ENCODE data around the gene PPFIA1.
"Not testable (repeated sequence)": the region's sequence is repeated elsewhere in the genome, so short reads cannot be mapped to it uniquely, and the experiment has no call there.

PPFIA1 gene

DNA sequence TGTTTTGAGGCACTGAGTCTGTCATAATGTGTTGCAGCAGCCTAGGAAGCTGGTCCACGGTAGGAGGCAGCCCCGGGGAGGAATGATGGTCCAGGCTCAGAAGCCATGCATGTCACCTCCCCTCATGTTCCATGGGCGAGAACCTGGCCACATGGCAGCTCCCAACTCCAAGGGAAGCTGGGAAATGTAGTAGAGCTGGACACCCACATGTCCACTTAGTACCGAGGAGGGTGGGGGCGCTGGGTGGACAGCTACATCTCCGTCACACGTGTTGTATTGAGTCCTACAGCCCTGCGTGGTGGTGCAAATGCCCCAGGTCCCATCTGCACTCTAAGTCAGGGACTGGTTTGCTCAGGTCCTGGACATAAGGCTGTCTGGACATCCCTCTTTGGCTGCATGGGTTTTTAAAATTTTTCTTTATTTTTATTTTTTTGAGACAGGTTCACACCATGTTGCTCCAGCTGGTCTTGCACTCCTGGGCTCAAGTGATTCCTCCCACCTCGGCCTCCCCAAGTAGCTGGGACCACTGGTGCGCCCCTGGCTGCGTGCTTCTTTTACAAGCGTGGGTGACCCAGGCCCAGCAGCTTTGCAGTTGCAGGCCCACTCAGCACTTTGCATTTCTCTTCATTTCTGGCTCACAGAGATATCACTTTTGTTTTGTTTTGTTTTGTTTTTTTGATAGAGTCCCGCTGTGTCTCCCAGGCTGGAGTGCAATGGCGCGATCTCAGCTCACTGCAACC lies 123.9 kb downstream of the PPFIA1 start:
- no peak for DNase-seq (ENCODE audit: low read depth)

DNA sequence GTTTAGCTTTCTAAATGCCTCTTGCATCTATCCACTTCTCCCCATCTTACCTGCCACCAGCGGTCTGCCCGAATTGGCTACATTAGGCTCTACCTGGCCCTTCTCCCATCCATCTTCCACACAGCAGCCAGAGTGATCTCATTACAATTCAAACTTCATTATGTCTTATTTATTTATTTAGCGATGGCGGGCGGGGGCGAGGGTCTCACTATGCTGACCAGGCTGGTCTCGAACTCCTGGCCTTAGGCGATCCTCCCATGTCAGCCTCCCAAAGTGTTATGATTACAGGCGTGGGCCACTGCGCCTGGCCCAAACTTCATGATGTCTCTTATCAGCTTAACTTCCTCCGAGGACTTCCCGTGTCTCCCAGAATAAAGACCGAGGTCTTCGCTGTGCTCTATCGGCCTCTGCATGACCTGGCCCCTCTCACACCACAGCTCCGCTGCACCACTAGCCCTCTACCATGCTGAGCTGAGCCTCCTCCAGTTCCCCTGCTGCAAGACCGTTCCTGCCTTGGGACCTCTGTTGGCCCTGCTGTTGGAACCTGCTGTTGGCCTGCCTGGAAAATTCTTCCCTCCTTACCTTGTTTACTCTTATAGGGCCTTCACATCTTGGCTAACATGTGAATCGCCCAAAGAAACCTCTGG lies 127.0 kb downstream of the PPFIA1 start:
- DNase-seq (ENCODE audit: low read depth) = no peak

DNA sequence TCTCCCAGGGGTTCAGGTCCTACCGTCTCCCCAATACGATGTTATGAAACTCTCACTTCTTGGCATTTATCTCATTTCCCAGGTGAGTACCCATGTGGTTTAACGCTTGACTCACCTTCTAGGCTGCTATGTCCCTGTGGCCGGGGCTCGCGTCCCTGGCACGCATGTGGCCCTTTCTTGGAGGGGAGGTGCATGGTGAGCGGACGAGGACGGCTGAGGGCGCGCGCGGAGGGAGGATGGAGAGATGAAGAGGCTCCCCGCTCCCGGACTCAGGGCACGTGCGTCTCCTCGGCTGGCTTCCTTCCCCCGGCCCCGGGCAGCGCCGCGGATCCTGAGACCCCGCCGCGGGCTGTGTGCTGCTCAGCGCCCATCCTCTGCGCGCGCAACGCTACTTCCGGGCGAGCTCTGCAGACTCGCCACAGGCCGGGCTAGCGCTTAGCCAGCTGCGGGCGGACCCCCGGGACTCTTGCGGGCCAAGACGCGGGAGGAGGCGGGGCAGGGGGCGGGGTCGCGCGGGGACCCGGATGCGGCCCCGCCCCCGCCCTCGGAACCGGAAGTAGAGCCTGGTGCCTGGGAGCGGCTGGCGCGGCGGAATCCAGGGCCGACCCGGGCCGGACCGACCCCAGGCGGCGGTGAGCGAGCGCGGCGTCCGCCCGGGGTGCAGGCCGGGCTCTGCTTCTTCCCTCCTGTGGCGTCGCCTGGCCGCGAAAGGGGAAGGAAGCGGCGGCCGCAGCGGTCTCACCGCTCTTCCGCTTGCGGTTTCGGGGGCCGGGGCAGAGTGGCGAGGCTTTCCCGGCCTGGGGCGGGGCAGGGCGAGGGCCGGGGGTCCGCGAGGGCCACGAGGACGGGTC lies 127.7 kb downstream of the PPFIA1 start, which contains the start of gene CTTN:
CTTN (plus strand) TSS at position 547 of the 851 bp plus-strand sequence. CDS start 8,769 bp downstream, outside the sequence.
- peak; percentile 41 for DNase-seq (ENCODE audit: low read depth)

DNA sequence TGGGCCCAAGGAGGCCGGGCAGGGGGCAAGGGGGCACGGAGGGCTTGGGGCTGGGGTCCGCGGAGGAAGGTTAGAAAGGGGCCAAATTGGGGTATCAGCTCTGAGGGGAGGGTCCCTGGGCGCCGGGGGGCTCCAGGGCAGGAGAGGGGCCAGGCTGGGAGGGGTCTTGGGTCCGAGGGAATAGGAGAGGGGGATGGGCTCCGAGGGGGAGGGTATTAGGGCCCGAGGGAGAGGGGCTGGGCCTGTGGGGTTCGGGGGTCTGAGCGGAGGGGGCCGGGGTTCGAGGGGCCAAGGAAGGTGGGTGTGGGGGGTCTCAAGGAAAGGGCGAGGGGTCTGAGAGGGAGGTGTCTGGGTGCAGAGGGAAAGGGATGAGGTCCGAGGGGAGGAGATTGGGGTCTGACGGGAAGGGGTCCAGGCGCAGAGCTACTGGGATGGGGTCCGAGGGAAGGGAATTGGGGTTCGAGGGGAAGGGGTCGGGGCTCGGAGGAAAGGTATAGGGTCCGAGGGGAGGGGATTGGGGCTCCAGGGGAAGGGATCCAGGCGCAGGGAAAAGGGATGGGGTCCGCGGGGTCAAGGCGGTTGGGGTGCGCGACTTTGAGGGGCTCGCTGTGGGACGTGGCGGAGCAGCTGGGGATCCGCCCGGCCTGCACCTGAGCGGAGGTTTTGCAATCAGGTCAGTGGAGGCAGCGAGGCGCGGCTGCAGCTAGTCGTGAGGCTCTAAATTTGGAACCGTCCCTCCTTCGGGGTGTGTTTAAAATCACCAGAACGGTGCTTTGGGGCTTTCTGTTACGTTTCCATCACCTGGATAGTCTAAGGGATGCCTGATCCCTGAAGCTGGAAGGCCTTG lies 128.6 kb downstream of the PPFIA1 start:
- DNase-seq (ENCODE audit: low read depth) = no peak

DNA sequence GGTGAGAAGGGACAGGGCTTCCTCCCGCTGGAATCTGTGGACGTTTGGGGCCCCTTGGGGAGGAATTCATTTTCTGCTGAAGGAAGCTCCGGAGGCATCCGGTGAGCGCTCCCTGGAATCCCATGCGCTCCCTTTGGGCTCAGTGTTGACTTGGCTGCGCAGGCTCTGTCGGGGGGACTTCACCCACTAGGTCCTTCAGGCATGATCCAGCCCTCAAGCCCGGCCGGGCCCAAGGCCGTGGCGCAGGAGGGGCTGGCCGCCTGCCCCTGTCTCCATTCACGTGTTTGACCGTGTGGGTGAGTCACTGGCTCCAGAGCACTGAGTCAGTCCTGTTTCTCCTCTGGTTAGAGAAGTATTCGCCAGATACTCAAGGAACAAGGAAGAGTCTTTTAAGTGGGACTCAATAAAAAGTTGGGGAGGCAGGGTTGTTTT lies 129.2 kb downstream of the PPFIA1 start:
- DNase-seq (ENCODE audit: low read depth) = peak; percentile 90

DNA sequence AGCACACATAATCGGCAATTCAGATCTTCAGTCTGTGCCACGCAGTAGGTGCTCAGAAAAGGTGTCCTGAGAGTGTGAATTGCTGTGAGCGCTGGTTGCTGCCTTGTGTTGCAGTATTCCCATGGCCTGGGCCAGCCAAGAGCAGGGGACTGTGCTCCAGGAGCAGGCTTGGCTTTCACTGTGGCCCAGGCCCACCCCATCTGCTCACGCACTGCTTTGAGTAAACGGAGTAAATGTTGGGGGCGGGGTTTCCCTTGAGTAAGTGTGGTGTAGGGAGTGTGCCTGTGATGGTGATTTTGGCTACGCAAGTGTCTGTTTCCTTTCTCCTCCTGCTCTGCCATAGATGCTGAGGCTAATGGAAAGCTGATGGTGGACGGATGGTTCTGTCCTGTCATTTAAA lies 130.2 kb downstream of the PPFIA1 start:
- no peak for DNase-seq (ENCODE audit: low read depth)

DNA sequence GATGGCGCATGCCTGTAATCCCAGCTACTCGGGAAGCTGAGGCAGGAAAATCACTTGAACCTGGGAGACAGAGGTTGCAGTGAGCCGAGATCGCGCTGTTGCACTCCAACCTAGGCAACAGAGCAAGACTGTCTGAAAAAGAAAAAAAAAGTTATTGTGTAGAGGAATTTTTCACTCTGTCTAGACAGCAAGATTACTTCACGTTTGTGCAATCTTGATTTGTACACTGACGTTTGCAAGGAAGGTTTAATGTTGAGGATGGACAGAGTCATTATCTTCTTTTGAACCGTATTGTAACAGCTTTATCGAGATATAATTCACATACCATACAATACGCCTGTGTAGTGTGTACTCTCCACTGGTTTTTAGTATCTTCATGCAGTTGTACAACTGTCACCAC lies 131.5 kb downstream of the PPFIA1 start:
- DNase-seq (ENCODE audit: low read depth) = no peak

DNA sequence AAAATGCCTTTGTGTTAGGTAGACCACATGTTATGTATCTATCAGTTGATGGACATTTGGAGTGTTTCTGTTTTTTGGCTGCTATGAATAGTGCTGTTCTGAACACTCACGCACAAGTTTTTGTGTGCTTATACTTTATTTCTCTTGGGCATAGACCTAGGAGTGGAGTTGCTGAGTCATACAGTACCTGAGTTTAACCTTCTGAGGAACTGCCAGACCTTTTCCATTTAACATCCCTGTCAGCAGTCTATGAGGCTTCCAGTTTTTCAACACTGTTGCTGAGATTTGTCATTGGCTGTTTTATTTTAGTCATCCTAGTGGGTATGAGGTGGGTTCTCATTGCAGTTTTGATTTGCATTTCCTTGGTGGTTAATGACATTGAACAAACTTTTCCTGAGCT lies 132.2 kb downstream of the PPFIA1 start:
- no peak for DNase-seq (ENCODE audit: low read depth)

DNA sequence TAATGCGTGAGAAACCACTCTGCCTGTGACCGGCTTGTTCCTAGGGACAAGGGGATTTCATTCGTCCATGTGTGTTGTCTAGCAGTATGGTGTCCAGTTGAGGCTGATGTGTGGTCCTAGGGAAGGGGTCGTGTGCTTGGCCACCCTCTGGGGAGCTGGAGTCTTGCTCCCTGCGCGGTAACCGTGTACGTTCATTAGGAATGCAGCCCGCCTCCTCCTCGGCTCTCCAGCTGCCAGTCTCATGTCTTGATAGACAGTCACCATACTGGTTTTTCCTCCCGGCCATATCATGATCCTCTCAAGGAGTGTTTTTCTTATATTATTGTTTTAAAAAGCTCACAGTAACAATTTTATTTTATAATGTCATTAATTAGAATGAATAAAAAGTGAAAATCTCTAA lies 133.8 kb downstream of the PPFIA1 start:
- DNase-seq (ENCODE audit: low read depth) = no peak

DNA sequence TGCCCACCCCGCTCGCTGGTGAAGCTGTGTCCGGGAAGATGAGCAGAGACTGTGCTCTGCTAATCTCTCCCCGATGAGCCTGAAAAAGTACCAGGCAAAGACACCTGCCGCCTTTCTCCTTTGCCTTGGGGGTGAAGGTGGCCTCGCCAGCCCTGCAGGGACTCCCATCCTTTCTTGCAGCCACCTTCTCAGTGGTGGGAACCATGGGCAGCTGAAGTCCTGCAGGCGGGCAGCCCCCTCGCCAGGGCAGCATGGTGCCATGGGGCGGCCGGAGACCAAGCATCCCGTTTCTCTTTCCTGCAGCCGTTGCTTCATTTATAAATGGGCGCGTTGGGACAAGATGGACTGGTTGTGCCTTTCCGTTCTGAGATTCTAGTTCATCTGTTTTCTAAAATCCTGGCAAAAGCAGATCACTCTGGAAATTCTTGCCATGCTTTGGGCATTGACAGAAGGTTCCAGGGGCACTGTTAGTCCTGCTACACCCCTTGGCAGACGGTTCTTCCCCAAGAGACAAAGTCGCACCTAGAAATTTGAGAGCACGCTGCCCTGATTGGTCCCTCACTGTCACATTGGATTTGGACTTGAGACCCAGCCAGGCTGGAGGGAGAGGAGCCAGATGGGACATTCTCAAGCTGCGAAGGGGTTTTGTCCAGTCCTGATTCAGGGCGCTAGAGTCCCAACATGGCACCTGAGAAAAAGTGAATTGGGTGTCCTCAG lies 135.3 kb downstream of the PPFIA1 start:
- DNase-seq (ENCODE audit: low read depth) = no peak

DNA sequence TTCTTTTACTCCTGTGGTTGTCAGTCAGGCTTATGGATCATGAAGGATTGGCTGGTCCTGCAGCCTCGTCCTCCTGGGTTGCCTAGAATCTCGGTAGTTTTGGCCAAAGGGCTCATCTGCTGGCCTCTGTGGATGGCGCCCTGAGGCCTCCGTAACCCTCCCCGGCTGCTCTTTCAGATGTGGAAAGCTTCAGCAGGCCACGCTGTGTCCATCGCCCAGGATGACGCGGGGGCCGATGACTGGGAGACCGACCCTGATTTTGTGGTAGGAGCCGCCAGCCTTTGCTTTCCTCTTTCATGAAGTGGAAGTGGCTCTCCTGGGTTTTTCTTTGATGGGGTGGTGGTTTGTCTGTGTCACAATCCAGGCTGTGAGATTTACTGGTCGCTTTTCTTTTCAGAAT lies 136.6 kb downstream of the PPFIA1 start:
- no peak for DNase-seq (ENCODE audit: low read depth)

DNA sequence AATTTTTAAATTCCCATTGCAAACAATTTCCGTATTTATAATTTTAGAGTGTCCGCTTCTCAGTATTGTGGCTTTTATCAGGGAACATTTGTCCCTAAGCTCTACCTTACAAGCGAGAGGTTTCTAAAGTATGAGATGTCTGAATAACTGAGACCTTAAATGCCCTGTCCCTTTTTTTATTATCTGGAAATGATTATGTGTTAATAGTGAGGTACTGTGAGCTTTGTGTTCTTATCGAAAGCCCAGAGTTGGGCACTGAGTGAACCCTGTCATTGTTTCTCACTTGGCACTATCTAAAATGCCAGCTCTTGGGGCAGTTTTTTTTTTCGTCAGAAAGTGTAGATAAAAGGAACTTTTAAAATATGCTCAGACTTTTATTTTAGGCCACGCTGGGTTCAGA lies 137.3 kb downstream of the PPFIA1 start:
- no peak for DNase-seq (ENCODE audit: low read depth)

DNA sequence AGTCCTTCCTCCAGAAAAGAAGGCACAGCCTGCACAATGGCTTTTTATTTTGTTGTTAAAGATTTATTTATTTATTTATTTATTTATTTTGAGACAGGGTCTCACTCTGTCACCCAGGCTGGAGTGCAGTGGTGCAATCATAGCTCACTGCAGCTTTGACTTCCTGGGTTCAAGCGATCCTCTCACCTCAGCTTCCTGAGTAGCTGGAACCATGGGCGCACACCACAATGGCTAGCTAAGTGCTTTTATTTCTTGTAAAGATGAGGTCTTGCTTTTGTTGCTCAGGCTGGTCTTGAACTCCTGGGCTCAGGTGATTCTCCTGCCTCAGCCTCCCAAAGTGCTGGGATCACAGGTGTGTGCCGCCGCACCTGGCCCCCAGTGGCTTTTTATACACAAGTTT lies 137.8 kb downstream of the PPFIA1 start:
- not testable (repeated sequence) for DNase-seq (ENCODE audit: low read depth)

DNA sequence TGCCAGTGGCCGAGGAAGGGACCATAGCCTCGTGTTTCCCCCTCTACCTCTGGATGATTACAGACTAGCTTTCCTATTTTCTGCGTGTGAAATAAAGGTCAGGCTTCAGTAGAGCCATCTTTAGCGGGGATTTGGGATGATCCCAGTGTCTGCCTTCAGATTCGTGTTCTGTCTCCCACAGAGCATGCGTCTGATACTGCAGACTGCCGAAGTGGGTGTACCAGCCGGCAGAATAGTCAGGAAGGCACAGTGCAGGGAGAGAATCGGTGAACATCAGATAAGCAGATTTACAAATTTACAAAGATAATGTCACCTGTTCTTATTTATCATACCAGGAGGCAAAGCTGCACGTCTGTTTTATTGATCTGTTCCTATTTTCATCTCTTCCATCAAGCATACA lies 138.9 kb downstream of the PPFIA1 start:
- no peak for DNase-seq (ENCODE audit: low read depth)

DNA sequence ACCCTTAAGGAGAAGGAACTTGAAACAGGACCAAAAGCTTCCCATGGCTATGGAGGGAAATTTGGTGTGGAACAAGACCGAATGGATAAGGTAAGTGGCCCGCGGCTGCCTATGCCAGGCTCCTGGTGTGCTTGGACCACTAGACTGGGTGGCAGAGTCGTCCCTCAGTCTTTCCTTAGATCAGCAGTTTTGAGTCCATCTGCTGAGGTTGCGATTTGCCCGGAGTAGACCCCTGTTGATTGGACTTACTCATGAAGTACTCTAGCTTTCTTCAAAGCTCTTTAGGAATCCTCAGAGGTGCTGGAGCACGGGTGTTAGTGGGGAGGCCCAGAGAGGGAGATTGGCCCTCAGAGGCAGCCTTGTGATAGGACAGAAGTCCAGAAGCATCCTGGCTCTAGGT lies 139.4 kb downstream of the PPFIA1 start:
- no peak for DNase-seq (ENCODE audit: low read depth)

DNA sequence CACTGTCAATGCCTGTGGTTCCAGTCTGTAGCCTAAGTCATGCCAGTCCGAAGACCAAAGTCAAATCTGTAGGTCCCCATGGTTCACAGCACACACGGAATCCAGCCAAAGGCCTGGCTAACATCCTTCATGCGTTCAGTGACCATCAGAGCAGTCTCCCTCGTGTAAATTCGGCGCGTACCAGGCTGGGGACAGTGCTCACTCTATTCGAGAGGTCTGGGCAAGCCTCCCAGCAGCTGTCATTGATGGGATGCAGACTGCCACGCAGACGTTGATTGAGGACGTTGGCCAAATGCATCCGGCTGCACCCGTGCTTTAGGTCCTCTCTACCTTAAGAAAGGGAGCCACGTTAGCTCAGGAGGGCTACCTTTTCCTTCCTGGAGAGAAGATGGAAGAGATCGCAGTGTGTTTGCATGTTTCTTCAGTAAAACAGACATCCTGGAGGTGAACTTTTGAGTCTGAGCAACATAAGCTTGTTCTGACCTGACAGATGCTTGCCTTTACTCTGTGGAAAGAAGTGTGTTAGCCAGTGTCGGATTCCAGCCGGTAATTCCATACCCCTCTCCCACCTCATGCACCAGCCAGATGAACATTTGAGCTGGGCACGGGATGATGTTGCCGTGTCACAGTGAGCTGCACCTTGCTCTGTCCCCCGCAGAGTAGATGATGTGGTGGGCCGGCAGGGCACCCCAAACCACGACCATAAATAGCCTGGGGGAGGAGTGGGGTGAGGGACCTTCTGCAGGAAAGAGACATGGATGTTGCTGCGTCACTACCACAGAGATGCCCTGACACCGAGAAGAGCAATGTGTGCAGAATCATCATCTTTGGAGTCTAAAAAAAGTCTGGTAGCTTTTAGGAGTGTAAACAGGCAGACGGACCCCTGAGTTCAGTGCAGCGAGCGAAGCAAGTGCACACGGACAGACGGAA lies 140.1 kb downstream of the PPFIA1 start:
- no peak for DNase-seq (ENCODE audit: low read depth)

DNA sequence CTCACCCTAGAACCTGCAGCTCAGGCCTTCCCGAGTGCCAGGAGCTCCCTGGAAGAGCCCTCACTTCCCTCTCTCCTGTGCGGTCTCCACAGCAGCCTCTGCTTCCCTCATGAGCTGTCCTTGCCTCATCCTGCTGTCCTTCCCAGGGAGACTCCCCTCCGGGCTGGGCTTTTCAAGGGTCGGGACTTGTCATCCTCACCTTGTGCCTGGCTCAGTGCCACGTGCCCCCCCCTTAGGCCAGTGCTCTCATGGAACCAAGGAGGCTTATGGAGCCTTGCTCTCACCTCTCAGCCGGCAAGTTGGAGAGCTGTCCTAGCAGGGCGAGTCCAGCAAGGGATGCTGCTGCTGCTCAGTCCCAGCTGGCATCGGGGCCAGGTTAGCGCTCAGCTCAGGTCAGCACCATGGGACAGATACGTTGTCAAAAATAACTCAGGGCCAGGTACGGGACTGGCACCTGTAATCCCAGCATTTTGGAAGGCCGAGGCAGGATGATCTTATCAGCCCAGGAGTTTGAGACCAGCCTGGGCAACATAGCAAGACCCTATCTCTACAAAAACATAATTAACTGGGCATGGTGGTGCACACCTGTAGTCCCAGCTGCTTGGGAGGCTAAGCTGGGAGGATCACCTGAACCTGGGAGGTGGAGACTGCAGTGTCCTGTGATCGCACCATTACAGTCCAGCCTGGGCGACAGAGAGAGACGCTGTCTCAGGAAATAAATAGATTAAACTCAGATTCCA lies 141.4 kb downstream of the PPFIA1 start:
- DNase-seq (ENCODE audit: low read depth) = no peak

DNA sequence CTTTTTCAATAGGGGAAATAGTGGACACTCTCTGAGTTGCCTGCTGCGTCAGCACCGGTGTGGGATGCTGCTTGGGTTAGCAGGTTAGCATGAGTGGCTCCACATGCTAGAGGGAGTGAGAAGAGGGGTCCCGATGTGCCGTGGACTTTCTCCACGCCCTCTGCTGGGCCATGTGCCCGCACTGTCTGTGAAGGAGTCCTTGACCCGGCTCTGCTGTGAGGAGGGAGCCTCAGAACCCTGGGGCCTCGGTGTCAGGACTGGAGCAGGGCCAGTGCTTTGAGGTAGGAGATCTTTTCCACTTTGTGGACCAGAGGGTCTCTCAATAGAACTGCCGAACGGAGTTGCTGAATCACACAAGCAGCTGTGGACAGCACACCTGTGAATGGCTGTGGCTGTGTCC lies 142.7 kb downstream of the PPFIA1 start:
- no peak for DNase-seq (ENCODE audit: low read depth)

DNA sequence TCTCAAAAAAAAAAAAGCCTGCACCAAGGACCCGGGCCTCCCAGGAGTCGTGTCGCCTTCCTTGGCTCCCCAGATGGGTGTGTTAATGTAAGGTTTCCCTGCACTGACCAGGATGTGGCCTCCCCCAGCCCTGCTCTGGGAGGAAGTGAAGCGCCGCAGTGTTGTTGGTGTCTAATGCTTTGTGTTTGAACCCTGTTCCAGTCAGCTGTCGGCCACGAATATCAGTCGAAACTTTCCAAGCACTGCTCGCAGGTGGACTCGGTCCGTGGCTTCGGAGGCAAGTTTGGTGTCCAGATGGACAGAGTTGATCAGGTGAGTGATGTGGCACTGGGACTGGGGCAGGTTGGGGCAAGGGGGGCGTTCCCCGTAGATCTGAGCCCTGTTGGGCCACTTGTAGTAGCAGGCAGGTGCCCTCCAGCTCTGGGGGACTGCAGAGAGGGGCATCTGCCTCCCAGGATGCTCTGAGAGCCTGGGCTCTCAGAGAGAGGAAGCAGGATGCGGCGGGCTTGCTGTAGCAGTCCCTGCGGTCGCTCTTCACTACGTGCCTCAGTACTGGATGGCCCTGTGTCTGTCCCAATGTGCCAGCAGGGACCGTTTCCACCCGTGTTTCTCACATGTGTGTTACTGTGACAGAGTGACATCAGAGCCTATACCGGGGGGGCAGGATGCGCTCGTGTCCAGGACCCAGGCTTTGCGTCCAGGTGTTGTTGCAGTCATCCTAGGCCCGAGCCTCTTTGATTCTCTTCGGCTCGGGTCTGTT lies 144.0 kb downstream of the PPFIA1 start:
- DNase-seq (ENCODE audit: low read depth) = no peak
